Endodermal cell (in vitro differentiated cells): ENCODE measurements around the gene INSRR. TPM values are rescaled to one million over a fixed set of nuclear protein-coding genes. Genes with fewer than 3 reads are reported as not detected.

Experiments used
- DNase-seq: peaks from one replicate; pipeline ENCODE4 v3.0.0-alpha.2; 2017
- H3K27ac ChIP-seq: 2 replicates; pipeline ENCODE4 v1.5.1; 2013; ENCODE audit warnings: mild to moderate bottlenecking, low read depth, low read length, moderate library complexity
- H3K27me3 ChIP-seq: 2 replicates; pipeline ENCODE4 v1.6.1; 2013; ENCODE audit warnings: mild to moderate bottlenecking, low read length, moderate library complexity; ENCODE audit not compliant: insufficient read depth, control insufficient read depth, poor library complexity, severe bottlenecking
- H3K36me3 ChIP-seq: 2 replicates; pipeline ENCODE4 v1.7.0; 2013; ENCODE audit warnings: mild to moderate bottlenecking, low read length, moderate library complexity; ENCODE audit not compliant: control insufficient read depth, insufficient read depth
- H3K4me1 ChIP-seq: one replicate; pipeline ENCODE4 v1.7.0; 2013; ENCODE audit warnings: low read length; ENCODE audit not compliant: control insufficient read depth, insufficient read depth
- H3K4me3 ChIP-seq: 2 replicates; pipeline ENCODE4 v1.5.1; 2013; ENCODE audit warnings: mild to moderate bottlenecking, low read length, moderate library complexity
- H3K9ac ChIP-seq: 2 replicates; pipeline ENCODE4 v1.6.1; 2013; ENCODE audit warnings: mild to moderate bottlenecking, low read length, moderate library complexity; ENCODE audit not compliant: poor library complexity, severe bottlenecking; ENCODE audit errors: extremely low read depth
- H3K9me3 ChIP-seq: 2 replicates; pipeline ENCODE4 v1.6.1; 2013; ENCODE audit warnings: mild to moderate bottlenecking, low read length, moderate library complexity; ENCODE audit not compliant: control insufficient read depth
- H3K27ac Mint-ChIP-seq: 2 replicates; pipeline ENCODE4 v1.8.0; 2020; ENCODE audit warnings: mixed read lengths
- H3K27me3 Mint-ChIP-seq: 2 replicates; pipeline ENCODE4 v1.8.0; 2021; ENCODE audit warnings: mild to moderate bottlenecking, mixed read lengths; ENCODE audit not compliant: insufficient read depth
- H3K36me3 Mint-ChIP-seq: 2 replicates; pipeline ENCODE4 v1.8.0; 2020; ENCODE audit warnings: low read depth, mixed read lengths
- H3K4me1 Mint-ChIP-seq: 2 replicates; pipeline ENCODE4 v1.8.0; 2020; ENCODE audit warnings: mixed read lengths
- H3K4me3 Mint-ChIP-seq: 2 replicates; pipeline ENCODE4 v1.8.0; 2020; ENCODE audit warnings: mild to moderate bottlenecking, moderate library complexity, mixed read lengths
- H3K9me3 Mint-ChIP-seq: 2 replicates; pipeline ENCODE4 v1.8.0; 2020; ENCODE audit warnings: mild to moderate bottlenecking, mixed read lengths
- CTCF ChIP-seq: fragments of 200-600 bp; sonication (generic); conservative IDR thresholded peaks from 2 replicates; pipeline ENCODE4 v1.5.0; 2021; ENCODE audit warnings: antibody characterized with exemption, mild to moderate bottlenecking
- WGBS, 2 experiments: methylation state at CpG; one replicate each; pipeline versions ENCODE4 v1.1.5 to v1.1.7; 2013; ENCODE audit warnings: missing lambda C conversion rate in 2 of 2, mixed read lengths in 1 of 2; ENCODE audit not compliant: insufficient coverage in 1 of 2, insufficient read length in 1 of 2; 5-methylcytosine and 5-hydroxymethylcytosine counted together
- total RNA-seq, 2 donors: library from RNA; stranded (reverse); fragmentation: NEBNext Ultra II Directional in 1 of 2; extraction: Animal tissue kit (Norgen Biotek cat#: 25700) in 1 of 2; gene quantifications; 2 replicates in 1 of 2; 3 replicates in 1 of 2; pipeline ENCODE4 v1.2.1, GENCODE V29; 2021

INSRR gene
- total RNA-seq, 2 donors from 2014 or later = 0.07 to 0.09 TPM

DNA sequence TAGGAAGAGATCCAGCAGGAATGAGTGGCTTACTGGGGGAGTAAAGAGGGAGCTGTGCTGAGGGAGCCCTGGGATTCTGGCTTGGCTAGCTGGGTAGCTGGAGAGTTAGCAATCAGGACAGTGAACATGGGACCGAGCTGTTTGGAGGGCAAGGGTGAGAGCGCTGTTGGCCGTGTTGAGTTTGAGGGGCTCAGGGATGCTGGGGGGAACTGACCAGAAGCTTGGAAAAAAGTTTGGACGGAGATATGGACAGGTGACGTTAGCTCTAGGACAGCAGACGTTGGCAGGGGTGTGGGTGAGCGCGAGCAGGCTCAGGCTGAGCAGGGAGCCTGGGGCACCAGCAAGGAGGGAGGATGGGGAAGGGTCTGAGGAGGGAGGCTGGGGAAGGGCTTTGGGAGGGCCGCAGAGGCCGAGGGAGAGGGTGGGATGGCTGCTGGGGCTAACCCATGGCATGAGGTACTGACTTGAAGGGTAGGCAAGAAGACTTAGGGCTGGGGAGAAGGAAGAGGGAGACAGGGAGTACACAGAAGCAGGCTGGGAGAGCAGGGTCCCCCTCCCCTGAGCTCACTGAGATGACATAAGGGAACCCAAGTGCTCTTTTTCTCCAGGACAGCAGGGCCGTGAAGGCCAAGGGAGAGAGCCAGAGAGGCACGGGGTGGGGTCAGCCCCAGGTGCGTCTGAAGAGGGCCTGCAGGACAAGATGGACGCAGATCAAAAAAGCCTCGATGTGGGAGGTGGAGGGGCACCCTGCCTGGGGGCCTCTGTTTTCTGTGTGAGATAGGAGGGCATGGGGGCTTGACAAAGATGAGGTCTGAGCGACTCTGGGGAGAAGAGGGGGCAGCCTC lies 50.5 kb downstream of the INSRR start:
- WGBS, 2 experiments = 89 to 93% methylated on average over 9 to 16 of the region's 16 CpGs
- Histone ChIP-seq H3K4me3 (no peak overlapping the region), H3K36me3 (no peaks in the 10 kb centered on the region), H3K27ac (no peak overlapping the region), H3K27me3 (peaks cover 14% of the 10 kb centered on the region), H3K9me3 (no peaks in the 10 kb centered on the region), H3K4me1 (peaks cover 9% of the 10 kb centered on the region), H3K9ac (no peak overlapping the region)
- Mint-ChIP-seq H3K4me1 (peaks cover 10% of the 10 kb centered on the region), H3K4me3 (no peak overlapping the region), H3K9me3 (no peaks in the 10 kb centered on the region), H3K36me3 (no peaks in the 10 kb centered on the region), H3K27ac (no peak overlapping the region), H3K27me3 (peaks cover 31% of the 10 kb centered on the region)
- no peak for DNase-seq
- no peak for TF ChIP-seq CTCF

GRCh38 chr1:156807627-156808026 lies 51.3 kb downstream of the INSRR start:
- Histone ChIP-seq H3K27ac (no peak overlapping the region), H3K4me3 (no peak overlapping the region), H3K27me3 (peaks cover 6% of the 10 kb centered on the region), H3K9me3 (no peaks in the 10 kb centered on the region), H3K36me3 (no peaks in the 10 kb centered on the region), H3K9ac (no peak overlapping the region), H3K4me1 (peaks cover 9% of the 10 kb centered on the region)
- Mint-ChIP-seq H3K27me3 (peaks cover 23% of the 10 kb centered on the region), H3K9me3 (no peaks in the 10 kb centered on the region), H3K36me3 (no peaks in the 10 kb centered on the region), H3K4me3 (no peak overlapping the region), H3K4me1 (peaks cover 10% of the 10 kb centered on the region), H3K27ac (no peak overlapping the region)
- DNase-seq = no peak
- WGBS, 2 experiments = 94 to 100% methylated on average over 2 of the region's 2 CpGs
- TF ChIP-seq CTCF = no peak

- Mint-ChIP-seq H3K27me3 (peaks cover 15% of the 10 kb centered on the region), H3K4me3 (no peak overlapping the region), H3K4me1 (peaks cover 10% of the 10 kb centered on the region), H3K9me3 (no peaks in the 10 kb centered on the region), H3K36me3 (no peaks in the 10 kb centered on the region), H3K27ac (no peak overlapping the region)
- TF ChIP-seq CTCF = no peak
- Histone ChIP-seq H3K27me3 (no peaks in the 10 kb centered on the region), H3K36me3 (peaks cover 4% of the 10 kb centered on the region), H3K4me1 (peaks cover 9% of the 10 kb centered on the region), H3K9ac (no peak overlapping the region), H3K4me3 (no peak overlapping the region), H3K27ac (no peak overlapping the region), H3K9me3 (no peaks in the 10 kb centered on the region)
- DNase-seq = no peak
- 90 to 96% methylated on average over 5 to 7 of the region's 7 CpGs for WGBS, 2 experiments
Measured at GRCh38 chr1:156806512-156807440, 52.1 kb downstream of the INSRR start.
